WTC11 (cell line): Measurements from ENCODE around the gene SALL3. TPM values are rescaled to one million over a fixed set of nuclear protein-coding genes. Genes with fewer than 3 reads are reported as not detected.

Experiments used
- ATAC-seq: fragments of 200-7000 bp; cut with Tn5 transposase; 2 replicates; pipeline ENCODE4 v1.10.0; 2021; ENCODE audit warnings: mild to moderate bottlenecking, moderate library complexity
- Bru-seq: library from RNA; stranded (reverse); fragments of 400-500 nt; gene quantifications from one replicate; lab custom pipeline; 2021; lab: Mats Ljungman, UMichigan
- CTCF ChIA-PET: fragments of 300-600 bp; sonication (Branson Sonifier 250); formaldehyde crosslinking; loops from one replicate; lab custom pipeline; 2021; ENCODE audit warnings: antibody characterized with exemption; lab: Charles Lee
- POLR2A ChIA-PET: fragments of 350-600 bp; sonication (Branson Sonifier 250); formaldehyde crosslinking; loops from one replicate; lab custom pipeline; 2021; ENCODE audit warnings: antibody characterized with exemption; lab: Charles Lee
- DNase-seq: peaks from one replicate; pipeline ENCODE4 v3.0.0; 2021; ENCODE audit warnings: low spot score
- H3K27ac Mint-ChIP-seq: 2 replicates; pipeline ENCODE4 v1.8.0; 2021; ENCODE audit warnings: mixed read lengths
- H3K27me3 Mint-ChIP-seq: 2 replicates; pipeline ENCODE4 v1.8.0; 2021; ENCODE audit warnings: low read depth, mild to moderate bottlenecking, moderate library complexity, mixed read lengths
- H3K36me3 Mint-ChIP-seq: 2 replicates; pipeline ENCODE4 v1.8.0; 2021; ENCODE audit warnings: mixed read lengths
- H3K4me1 Mint-ChIP-seq: 2 replicates; pipeline ENCODE4 v1.8.0; 2022; ENCODE audit warnings: mixed read lengths
- H3K4me3 Mint-ChIP-seq: 2 replicates; pipeline ENCODE4 v1.8.0; 2021; ENCODE audit warnings: mild to moderate bottlenecking, moderate library complexity, mixed read lengths
- H3K9me3 Mint-ChIP-seq: 2 replicates; pipeline ENCODE4 v1.8.0; 2021; ENCODE audit warnings: mixed read lengths
- ATF1 ChIP-seq: sonication (generic); formaldehyde crosslinking; IDR thresholded peaks from 2 replicates; pipeline ENCODE4 v1.8.1; 2023; ENCODE audit warnings: mild to moderate bottlenecking, moderate library complexity, missing genetic modification reagents
- ATF3 ChIP-seq: sonication (generic); formaldehyde crosslinking; conservative IDR thresholded peaks from 2 replicates; pipeline ENCODE4 v1.8.1; 2022; ENCODE audit warnings: mild to moderate bottlenecking, missing genetic modification reagents
- ATF6 ChIP-seq: sonication (generic); formaldehyde crosslinking; IDR thresholded peaks from 2 replicates; pipeline ENCODE4 v1.8.1; 2023; ENCODE audit warnings: mild to moderate bottlenecking, missing genetic modification reagents
- CBFB ChIP-seq: sonication (generic); formaldehyde crosslinking; IDR thresholded peaks from 2 replicates; pipeline ENCODE4 v1.8.1; 2022; ENCODE audit warnings: mild to moderate bottlenecking, low read depth, missing genetic modification reagents
- CREM ChIP-seq: sonication (generic); formaldehyde crosslinking; IDR thresholded peaks from 2 replicates; pipeline ENCODE4 v1.8.1; 2022; ENCODE audit warnings: mild to moderate bottlenecking, missing genetic modification reagents, moderate library complexity
- FOXJ3 ChIP-seq: sonication (generic); formaldehyde crosslinking; IDR thresholded peaks from 2 replicates; pipeline ENCODE4 v1.9.0; 2021; ENCODE audit warnings: missing genetic modification reagents, mild to moderate bottlenecking, borderline replicate concordance
- FOXK1 ChIP-seq: sonication (generic); formaldehyde crosslinking; IDR thresholded peaks from 2 replicates; pipeline ENCODE4 v1.8.0; 2022; ENCODE audit warnings: mild to moderate bottlenecking, moderate library complexity, missing genetic modification reagents
- IRF2 ChIP-seq: sonication (generic); formaldehyde crosslinking; IDR thresholded peaks from 2 replicates; pipeline ENCODE4 v1.8.0; 2022; ENCODE audit warnings: low read depth, missing genetic modification reagents, borderline replicate concordance
- JAZF1 ChIP-seq: fragments of 250-450 bp; sonication (Bioruptor Pico); IDR thresholded peaks from 2 replicates; pipeline ENCODE4 v1.9.0; 2021; ENCODE audit warnings: moderate library complexity, mild to moderate bottlenecking, inconsistent platforms
- JUN ChIP-seq: sonication (generic); formaldehyde crosslinking; IDR thresholded peaks from 2 replicates; pipeline ENCODE4 v1.8.0; 2023; ENCODE audit warnings: mild to moderate bottlenecking, missing genetic modification reagents
- MLX ChIP-seq: sonication (generic); formaldehyde crosslinking; IDR thresholded peaks from 2 replicates; pipeline ENCODE4 v1.8.1; 2023; ENCODE audit warnings: mild to moderate bottlenecking, missing genetic modification reagents, moderate library complexity
- NFATC4 ChIP-seq: fragments of 250-450 bp; sonication (Bioruptor Pico); IDR thresholded peaks from 2 replicates; pipeline ENCODE4 v1.9.0; 2021; ENCODE audit warnings: mild to moderate bottlenecking
- NFYB ChIP-seq: sonication (generic); formaldehyde crosslinking; conservative IDR thresholded peaks from 2 replicates; pipeline ENCODE4 v1.8.0; 2022; ENCODE audit warnings: low read depth, missing genetic modification reagents
- SMAD3 ChIP-seq: sonication (generic); formaldehyde crosslinking; IDR thresholded peaks from 2 replicates; pipeline ENCODE4 v1.8.0; 2022; ENCODE audit warnings: missing genetic modification reagents, mild to moderate bottlenecking, borderline replicate concordance
- SMAD4 ChIP-seq: sonication (generic); formaldehyde crosslinking; IDR thresholded peaks from 2 replicates; pipeline ENCODE4 v1.8.0; 2022; ENCODE audit warnings: mild to moderate bottlenecking, missing genetic modification reagents
- SOX15 ChIP-seq: fragments of 250-450 bp; sonication (Bioruptor Pico); IDR thresholded peaks from 2 replicates; pipeline ENCODE4 v1.9.0; 2021; ENCODE audit warnings: mild to moderate bottlenecking
- ZNF281 ChIP-seq: sonication (generic); formaldehyde crosslinking; IDR thresholded peaks from 2 replicates; pipeline ENCODE4 v1.8.0; 2023; ENCODE audit warnings: mild to moderate bottlenecking, missing genetic modification reagents
- ZNF423 ChIP-seq: fragments of 250-450 bp; sonication (Bioruptor Pico); IDR thresholded peaks from 2 replicates; pipeline ENCODE4 v2.1.2; 2022; ENCODE audit warnings: mild to moderate bottlenecking, moderate library complexity
- ZNF425 ChIP-seq: fragments of 250-450 bp; sonication (Bioruptor Pico); conservative IDR thresholded peaks from 2 replicates; pipeline ENCODE4 v1.9.0; 2021; ENCODE audit warnings: mild to moderate bottlenecking
- ZNF671 ChIP-seq: fragments of 250-450 bp; sonication (Bioruptor Pico); IDR thresholded peaks from 2 replicates; pipeline ENCODE4 v1.8.0; 2021; ENCODE audit warnings: mild to moderate bottlenecking
- long read RNA-seq, 3 experiments: library from RNA in 1 of 3; library from capped mRNA in 1 of 3; library from polyadenylated mRNA in 1 of 3; unstranded in 2 of 3; stranded (forward) in 1 of 3; transcript quantifications; one replicate each; pipeline ENCODE4 v2.0.0, GENCODE V29; 2021
- total RNA-seq: library from RNA; stranded (reverse); gene quantifications from 3 replicates; pipeline ENCODE4 v1.2.3, GENCODE V29; 2021

Gene SALL3
- total RNA-seq (81.3 to 87.0 TPM (median 83.8 TPM) in 3 replicates), Bru-seq, nascent RNA (percentile 97 among the genes with signal in this experiment)
- long read RNA-seq, experiment 1, full-length matches to known transcripts = 39 of 104 reads
- long read RNA-seq, experiment 1, partial matches to known transcripts = 12 of 104 reads
- long read RNA-seq, experiment 1, other reads (novel, unspliced or antisense) = 53 of 104 reads
- long read RNA-seq, experiment 2, transcript SALL3-201 (3 exons, 3,997 nt) = major isoform, 6 of 53 reads
- long read RNA-seq, experiment 2, partial matches to known transcripts = 23 of 53 reads
- long read RNA-seq, experiment 2, other reads (novel, unspliced or antisense) = 19 of 53 reads
- long read RNA-seq, experiment 3 = 0 reads

- DNase-seq = peak; percentile 76
- Mint-ChIP-seq H3K9me3 (no peaks in the 10 kb centered on the region), H3K4me1 (peaks cover 61% of the 10 kb centered on the region)
- ChIA-PET CTCF (no interaction called here), POLR2A (no interaction called here)
- TF ChIP-seq ZNF281 (no peak), NFYB (CRISPR knock-in tag) (no peak), JAZF1 (CRISPR knock-in tag) (no peak), FOXJ3 (CRISPR knock-in tag) (no peak), IRF2 (no peak), ATF6 (no peak), ZNF671 (no peak), ATF3 (no peak), ATF1 (CRISPR knock-in tag) (no peak)
- TF ChIP-seq, all 79 proteins: peak for 0
- Mint-ChIP-seq H3K27me3 (peaks cover 58% of the 10 kb centered on the region), H3K4me3 (peak within 1 kb of the TSS; percentile 68), H3K27ac (no peak within 1 kb of the TSS), H3K36me3 (peaks cover 2% of the 10 kb centered on the region; the same call in 1 of the 2 replicates)
- peak; percentile 64 for ATAC-seq
Measured at GRCh38 chr18:78979730-78980278, at the start of gene SALL3. TSS of gene SALL3 (plus strand) at chr18:78979818. CDS start at chr18:78980275, 457 bp downstream.

GRCh38 chr18:78932281-78932680 lies 47.3 kb upstream of the SALL3 start:
- 0 out of 2 replicates have a peak, but pooled peaks cover 5% of the 10 kb centered on the region for H3K36me3 Mint-ChIP-seq
- no peaks in the 10 kb centered on the region for H3K27me3 Mint-ChIP-seq
- no peak overlapping the region for H3K27ac Mint-ChIP-seq
- ATAC-seq (no peak), DNase-seq (no peak)
- POLR2A ChIA-PET = no interaction called here
- H3K9me3 Mint-ChIP-seq = peaks cover 8% of the 10 kb centered on the region
- H3K4me1 Mint-ChIP-seq = peaks cover 5% of the 10 kb centered on the region; the same call in 1 of the 2 replicates
- no peak overlapping the region for H3K4me3 Mint-ChIP-seq
- no peak for TF ChIP-seq SOX15
- no peak for TF ChIP-seq SMAD4 (CRISPR knock-in tag)
- no peak for TF ChIP-seq NFYB (CRISPR knock-in tag)
- TF ChIP-seq FOXK1 (CRISPR knock-in tag) = no peak
- CTCF ChIA-PET = no interaction called here

GRCh38 chr18:78934003-78934402 lies 45.6 kb upstream of the SALL3 start:
- DNase-seq = no peak
- ChIA-PET CTCF (interaction anchor here (1.4 kb wide), 1 partner anchor 51 kb away, joined by 5 read pairs; no protein-coding TSS in a partner anchor), POLR2A (no interaction called here)
- H3K9me3 Mint-ChIP-seq = peaks cover 2% of the 10 kb centered on the region
- ATAC-seq = no peak
- no peaks in the 10 kb centered on the region for H3K27me3 Mint-ChIP-seq
- H3K4me3 Mint-ChIP-seq = no peak overlapping the region
- no peaks in the 10 kb centered on the region for H3K36me3 Mint-ChIP-seq
- H3K4me1 Mint-ChIP-seq = peaks cover 5% of the 10 kb centered on the region; the same call in 1 of the 2 replicates
- no peak overlapping the region for H3K27ac Mint-ChIP-seq
- no peak for TF ChIP-seq CBFB
- no peak for TF ChIP-seq FOXJ3 (CRISPR knock-in tag)
- TF ChIP-seq NFATC4 (CRISPR knock-in tag) = no peak
- TF ChIP-seq ZNF423 (CRISPR knock-in tag) = no peak
- TF ChIP-seq MLX (CRISPR knock-in tag) = no peak
- no peak for TF ChIP-seq SMAD3 (CRISPR knock-in tag)
- no peak for TF ChIP-seq ZNF281
- TF ChIP-seq CREM = no peak
- TF ChIP-seq ZNF425 = no peak
- no peak for TF ChIP-seq NFYB (CRISPR knock-in tag)
- TF ChIP-seq JUN = no peak
